SK-N-MC (cell line): ENCODE results near the gene NKX1-1.

Experiments used
- DNase-seq: peaks from one replicate; pipeline ENCODE4 v3.0.0-alpha.2; 2011; ENCODE audit warnings: low read depth, low spot score
- H3K27ac ChIP-seq: fragments of 200-600 bp; sonication (generic); 2 replicates; pipeline ENCODE4 v1.5.1; 2016; ENCODE audit warnings: mixed run types
- H3K36me3 ChIP-seq: fragments of 200-600 bp; sonication (generic); 2 replicates; pipeline ENCODE4 v1.6.1; 2017; ENCODE audit warnings: antibody characterized with exemption, low read length, mixed read lengths; ENCODE audit not compliant: insufficient read depth
- H3K4me3 ChIP-seq: fragments of 200-600 bp; sonication (generic); 2 replicates; pipeline ENCODE4 v1.5.1; 2016
- H3K9ac ChIP-seq: fragments of 200-600 bp; sonication (generic); 2 replicates; pipeline ENCODE4 v1.8.0; 2017; ENCODE audit warnings: mixed run types, mixed read lengths; ENCODE audit not compliant: insufficient read length
- H3K9me3 ChIP-seq: fragments of 200-600 bp; sonication (generic); 2 replicates; pipeline ENCODE4 v1.6.1; 2017; ENCODE audit warnings: low read depth, mild to moderate bottlenecking, antibody characterized with exemption, low read length, moderate library complexity, mixed read lengths
- EZH2 ChIP-seq: fragments of 200-600 bp; sonication (generic); IDR thresholded peaks from one replicate; pipeline ENCODE4 v1.6.1; 2017; ENCODE audit warnings: antibody characterized with exemption
- FOXP2 ChIP-seq: optimal IDR thresholded peaks from 2 replicates; pipeline ENCODE3; 2011; ENCODE audit warnings: mild to moderate bottlenecking, moderate library complexity; ENCODE audit not compliant: insufficient read depth; ENCODE audit errors: extremely low read length, control extremely low read depth
- POLR2AphosphoS5 ChIP-seq: IDR thresholded peaks from 2 replicates; pipeline ENCODE4 v1.6.1; 2012; ENCODE audit warnings: mild to moderate bottlenecking, low read depth, low read length, borderline replicate concordance

Gene NKX1-1

DNA sequence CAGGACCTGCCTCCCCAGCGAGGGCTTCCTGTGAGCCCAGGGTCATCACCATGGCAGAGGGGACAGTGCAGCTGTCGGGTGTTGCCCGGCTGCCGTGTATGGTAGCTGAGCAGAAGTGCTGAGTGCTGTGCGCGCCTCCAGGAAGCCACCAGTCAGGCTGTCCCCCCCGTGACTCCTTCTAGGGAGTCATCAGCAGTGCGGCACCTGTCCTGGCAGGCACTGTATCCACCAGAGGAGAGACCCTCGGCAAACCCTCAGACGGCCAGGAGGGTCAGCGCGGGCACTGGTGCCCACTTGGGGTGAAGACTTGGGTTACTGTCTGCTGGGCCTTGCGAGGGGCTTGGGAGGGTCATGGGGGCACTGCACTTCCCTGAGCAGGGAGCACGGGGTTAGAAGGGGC lies 50.9 kb downstream of the NKX1-1 start:
- H3K9ac ChIP-seq: no peak overlapping the region
- no peaks in the 10 kb centered on the region for H3K9me3 ChIP-seq
- H3K36me3 ChIP-seq: no peaks in the 10 kb centered on the region; the same call in 1 of the 2 replicates
- TF ChIP-seq EZH2 (no peak), POLR2AphosphoS5 (no peak), FOXP2 (no peak)
- DNase-seq: no peak
- no peak overlapping the region for H3K4me3 ChIP-seq
- no peak overlapping the region for H3K27ac ChIP-seq

DNA sequence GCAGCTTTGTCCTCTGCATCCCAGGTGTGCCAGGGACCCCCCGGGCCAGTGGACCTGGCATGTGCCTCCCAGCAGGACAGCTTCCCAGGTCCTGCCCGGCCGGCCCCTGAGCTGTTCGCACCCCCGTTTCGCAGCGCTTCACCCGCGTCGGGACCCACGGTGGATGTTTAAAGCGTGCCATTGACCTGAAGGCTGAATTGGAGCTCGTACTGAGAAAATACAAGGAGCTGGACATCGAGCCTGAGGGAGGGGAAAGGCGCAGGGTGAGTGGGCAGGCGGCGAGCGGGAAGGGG lies 51.3 kb downstream of the NKX1-1 start:
- H3K36me3 ChIP-seq: no peaks in the 10 kb centered on the region; the same call in 1 of the 2 replicates
- H3K27ac ChIP-seq: no peak overlapping the region
- no peak overlapping the region for H3K9ac ChIP-seq
- no peak for DNase-seq
- no peak overlapping the region for H3K4me3 ChIP-seq
- TF ChIP-seq FOXP2: no peak
- no peak for TF ChIP-seq EZH2
- TF ChIP-seq POLR2AphosphoS5: no peak
- no peaks in the 10 kb centered on the region for H3K9me3 ChIP-seq

DNA sequence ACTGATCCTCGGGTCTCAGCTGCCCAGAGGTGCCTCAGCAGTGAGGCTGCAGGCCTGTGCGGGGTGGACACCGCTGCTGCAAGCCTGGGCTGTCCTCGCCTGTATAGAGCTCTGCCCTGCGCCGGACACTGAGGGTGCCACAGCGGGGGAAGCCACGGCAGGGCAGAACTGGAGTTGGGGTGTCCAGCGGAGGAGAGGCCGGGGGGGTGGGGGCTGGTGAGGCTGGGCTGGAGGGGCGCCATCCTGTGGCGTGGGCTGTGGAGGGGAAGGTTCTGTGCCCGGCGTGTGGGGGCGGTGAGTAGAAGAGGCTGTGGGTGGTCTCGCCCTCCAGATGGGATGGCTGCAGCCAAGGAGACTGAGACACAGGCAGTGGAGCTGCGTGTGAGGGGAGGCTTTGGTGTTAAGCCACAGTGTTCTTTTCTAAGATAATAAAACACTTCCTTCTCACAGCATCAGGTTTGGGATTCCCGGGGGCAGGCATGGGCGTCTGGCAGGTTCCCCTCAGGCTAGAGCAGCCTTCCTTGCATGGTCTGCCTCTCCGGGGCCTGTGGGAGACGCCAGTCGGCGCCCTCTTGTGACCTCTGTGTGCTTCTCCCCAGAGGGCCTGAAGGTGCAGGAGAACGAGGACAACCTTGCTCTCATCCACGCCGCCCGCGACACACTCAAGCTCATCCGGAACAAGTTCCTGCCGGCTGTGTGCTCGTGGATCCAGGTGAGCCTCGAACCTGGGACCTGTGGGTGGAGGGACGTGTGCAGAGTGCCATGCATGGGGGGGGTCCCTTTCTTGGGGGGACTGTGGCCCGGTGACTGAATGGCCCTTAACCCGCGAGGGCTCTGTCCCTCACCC lies 51.9 kb downstream of the NKX1-1 start:
- Histone ChIP-seq H3K36me3 (no peaks in the 10 kb centered on the region; the same call in 1 of the 2 replicates), H3K27ac (no peak overlapping the region), H3K4me3 (no peak overlapping the region), H3K9me3 (no peaks in the 10 kb centered on the region), H3K9ac (no peak overlapping the region)
- no peak for DNase-seq
- TF ChIP-seq POLR2AphosphoS5 (no peak), FOXP2 (no peak), EZH2 (no peak)

DNA sequence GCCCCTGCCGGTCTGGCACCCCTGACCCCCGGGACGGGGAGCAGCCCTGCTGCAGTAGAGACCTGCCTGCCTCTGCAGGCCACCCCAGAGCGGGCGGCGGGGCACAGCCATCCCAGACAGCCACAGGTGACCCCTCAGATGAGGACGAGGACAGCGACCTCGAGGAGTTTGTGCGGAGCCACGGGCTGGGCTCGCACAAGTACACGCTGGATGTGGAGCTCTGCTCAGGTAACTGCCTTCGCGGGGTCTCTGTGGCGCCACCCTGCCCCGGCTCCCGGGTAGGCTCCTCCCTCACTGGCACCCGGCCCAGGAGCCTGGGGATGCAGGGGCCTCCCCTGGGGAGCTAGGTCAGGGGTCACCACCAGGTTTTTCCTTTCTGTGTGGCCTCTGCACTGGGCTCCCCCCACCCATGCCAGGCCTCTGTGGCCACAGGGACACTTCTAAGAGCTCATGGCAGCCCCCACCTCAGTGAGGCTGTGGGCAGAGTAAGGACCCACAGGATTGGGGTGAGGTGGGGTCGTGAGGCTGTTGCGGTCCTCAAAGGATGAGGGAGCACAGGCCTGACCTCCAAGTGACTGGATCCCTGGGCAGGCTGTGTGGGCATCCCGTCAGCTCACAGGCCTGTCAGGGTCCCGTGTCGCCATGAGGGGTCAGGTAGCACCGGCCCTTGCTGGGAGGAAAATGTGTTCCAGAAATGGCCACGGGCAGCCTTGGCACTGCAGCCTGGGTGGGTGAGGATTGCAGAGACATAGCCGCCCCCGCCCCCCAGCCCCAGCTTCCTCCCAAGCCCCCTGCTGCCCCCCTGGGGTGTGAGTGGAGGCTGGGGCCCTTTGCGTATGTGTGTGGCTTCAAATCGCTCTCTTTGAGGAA lies 52.8 kb downstream of the NKX1-1 start:
- Histone ChIP-seq H3K9ac (no peak overlapping the region), H3K4me3 (no peak overlapping the region), H3K9me3 (no peaks in the 10 kb centered on the region), H3K27ac (no peak overlapping the region), H3K36me3 (no peaks in the 10 kb centered on the region; the same call in 1 of the 2 replicates)
- no peak for DNase-seq
- TF ChIP-seq EZH2 (no peak), POLR2AphosphoS5 (no peak), FOXP2 (no peak)
